SHP77 treated with DMSO at 0.1 percent for 48 hours (cell line): ENCODE data around the gene TENM4.

Source experiments
- DNase-seq: peaks from one replicate; lab custom pipeline; 2025; lab: John Stamatoyannopoulos, UW

The TENM4 gene

GRCh38 chr11:79342686-79343085 is 98.1 kb downstream of the TENM4 start:
- no peak for DNase-seq

- no peak for DNase-seq
These were observed 98.6 kb downstream of the TENM4 start for GRCh38 chr11:79342236-79342635.

GRCh38 chr11:79340535-79340934 is 100.3 kb downstream of the TENM4 start:
- no peak for DNase-seq

DNA sequence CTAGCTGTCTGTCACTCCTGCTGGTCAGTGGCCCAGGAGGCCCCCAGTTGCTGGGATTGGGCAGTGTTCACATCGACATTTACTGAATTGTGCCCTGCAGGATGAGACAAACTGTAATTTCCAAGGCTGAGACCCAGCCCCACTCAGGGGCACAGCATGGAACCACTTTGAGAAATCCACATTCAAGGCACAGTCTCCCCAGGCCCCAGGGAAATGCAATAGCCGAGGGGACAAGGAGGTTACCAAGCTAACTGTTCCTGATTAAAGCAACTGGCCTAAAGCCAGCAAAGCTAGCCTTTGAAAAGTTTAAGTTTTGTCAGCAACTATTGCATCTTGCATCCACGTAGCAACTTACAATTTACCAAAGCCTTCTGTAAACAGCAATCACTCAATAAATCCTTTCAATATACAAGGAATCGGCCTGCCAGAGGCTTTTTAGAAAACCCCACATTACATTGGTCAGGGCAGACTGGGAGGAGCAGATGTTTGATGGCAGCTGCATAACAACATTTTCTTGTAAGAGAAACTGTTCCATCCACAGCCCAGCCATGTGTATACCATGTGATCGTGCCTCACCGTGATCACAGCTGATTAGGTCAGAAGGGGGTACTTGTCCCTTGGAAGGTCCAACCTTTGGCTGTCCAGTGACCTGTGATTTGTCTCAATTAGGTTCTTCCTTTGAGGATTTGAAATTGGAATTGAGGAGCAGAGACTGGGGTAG is 103.9 kb downstream of the TENM4 start:
- no peak for DNase-seq

- no peak for DNase-seq
These were observed 105.1 kb downstream of the TENM4 start for GRCh38 chr11:79335681-79336080.

DNA sequence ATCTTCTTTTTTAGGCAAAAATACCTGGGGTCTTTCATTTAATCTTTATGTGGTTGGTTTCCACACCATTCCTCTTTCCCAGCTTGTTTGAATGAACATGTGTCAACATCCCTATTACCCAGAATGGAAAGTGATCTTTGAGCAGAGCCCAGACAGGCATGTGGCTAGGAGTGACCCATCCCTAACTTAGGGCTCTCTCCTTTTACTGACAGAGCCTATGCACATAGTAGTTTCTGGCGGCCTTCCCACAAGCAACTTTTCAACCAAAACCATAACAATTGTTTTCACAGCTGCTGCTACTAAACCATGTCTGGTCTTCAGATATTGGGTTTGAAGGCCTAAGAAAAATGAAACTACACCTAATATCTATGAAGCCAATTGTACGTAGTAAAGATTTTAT is 107.5 kb downstream of the TENM4 start:
- no peak for DNase-seq

GRCh38 chr11:79332017-79332416 is 108.8 kb downstream of the TENM4 start:
- DNase-seq, result no peak

DNA sequence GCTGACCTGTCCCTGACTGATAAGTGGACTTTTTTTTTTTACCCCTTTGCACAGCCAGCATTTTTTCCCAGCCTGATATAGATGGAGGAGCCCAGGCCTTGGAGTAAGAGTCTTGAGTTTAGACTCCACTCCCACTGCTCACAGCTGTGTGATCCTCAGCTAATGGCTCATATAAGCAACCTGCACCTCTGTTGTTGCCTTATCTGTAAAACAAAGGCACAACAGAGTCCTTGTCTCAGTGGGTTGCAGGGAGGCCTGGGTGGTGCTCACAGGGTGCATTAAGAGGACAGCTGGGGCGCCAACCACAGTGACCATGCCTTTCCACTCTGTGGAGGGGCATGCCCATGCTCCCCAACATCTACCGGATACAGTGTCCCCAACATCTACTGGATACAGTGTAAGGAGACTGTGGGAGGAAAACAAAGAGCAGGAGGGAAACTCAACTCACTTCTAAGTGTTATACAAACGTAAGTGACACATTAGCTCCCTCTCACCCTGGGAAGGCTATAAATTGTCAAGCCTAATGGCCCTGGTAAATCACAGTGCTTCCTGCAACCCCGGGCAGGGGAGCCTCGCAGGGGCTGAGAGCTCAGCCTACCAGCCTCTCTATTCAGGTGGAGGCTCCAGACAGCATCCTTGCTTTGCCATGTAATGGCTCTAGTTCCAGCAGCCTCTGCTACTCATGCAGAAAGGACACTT is 109.5 kb downstream of the TENM4 start:
- no peak for DNase-seq

GRCh38 chr11:79330651-79331050 is 110.2 kb downstream of the TENM4 start:
- DNase-seq, result no peak

GRCh38 chr11:79329561-79329960 is 111.3 kb downstream of the TENM4 start:
- no peak for DNase-seq

DNA sequence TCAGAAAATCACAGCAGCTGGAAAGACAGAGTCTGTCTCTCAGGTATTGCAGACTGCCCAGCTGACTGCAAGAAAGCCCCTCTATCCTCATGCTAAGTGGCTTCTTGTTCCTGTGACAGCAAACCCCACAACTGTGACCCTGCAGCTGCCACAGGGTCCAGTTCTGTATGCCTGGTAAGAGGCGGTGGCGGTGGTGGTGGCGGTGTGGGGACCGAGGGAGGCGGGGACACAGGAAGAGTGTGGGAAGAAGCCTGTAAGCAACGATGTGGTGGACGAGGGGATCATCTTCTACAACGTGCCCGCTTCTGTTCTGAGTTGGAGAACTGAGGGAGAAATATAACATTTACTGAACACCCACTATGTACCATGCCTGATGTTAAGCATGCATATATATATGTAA is 112.4 kb downstream of the TENM4 start:
- DNase-seq, result no peak

DNA sequence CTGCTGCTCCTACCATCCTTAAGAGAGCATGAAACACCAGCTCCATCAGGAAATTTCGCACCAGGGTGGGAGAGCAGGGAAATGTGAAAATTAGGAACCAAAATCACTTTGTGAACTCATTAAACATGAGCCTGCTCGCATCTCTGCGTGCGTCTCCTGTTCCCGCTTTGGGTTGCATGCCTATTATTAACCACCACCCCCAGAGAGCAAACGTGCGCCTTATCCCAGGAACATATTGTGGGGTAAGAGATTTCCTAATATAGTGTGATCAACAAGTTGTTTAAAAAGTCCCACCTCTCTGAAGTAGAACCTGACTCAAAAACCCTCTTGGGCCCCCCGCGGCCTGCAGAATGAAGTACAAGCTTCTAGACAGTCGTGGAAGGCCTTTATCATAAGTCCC is 115.0 kb downstream of the TENM4 start:
- no peak for DNase-seq

DNA sequence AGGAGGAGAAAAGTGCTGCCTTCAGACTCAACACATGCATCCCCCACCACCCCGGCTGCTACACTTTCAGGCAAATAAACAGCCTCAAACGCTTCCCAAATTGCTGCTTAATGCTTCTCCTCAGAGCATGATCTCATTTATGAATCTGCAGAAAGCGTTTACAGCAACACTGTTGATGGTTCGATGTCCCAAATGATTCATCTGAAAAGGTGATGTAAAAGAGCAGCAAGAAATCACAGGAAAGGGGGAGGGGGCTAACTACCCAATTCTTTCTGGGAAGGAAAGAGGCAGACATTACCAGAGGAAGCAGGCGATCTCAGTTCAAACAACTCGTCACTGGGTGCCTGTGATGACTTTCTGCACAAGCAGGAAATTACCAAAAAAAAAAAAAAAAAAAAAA is 119.6 kb downstream of the TENM4 start:
- no peak for DNase-seq

DNA sequence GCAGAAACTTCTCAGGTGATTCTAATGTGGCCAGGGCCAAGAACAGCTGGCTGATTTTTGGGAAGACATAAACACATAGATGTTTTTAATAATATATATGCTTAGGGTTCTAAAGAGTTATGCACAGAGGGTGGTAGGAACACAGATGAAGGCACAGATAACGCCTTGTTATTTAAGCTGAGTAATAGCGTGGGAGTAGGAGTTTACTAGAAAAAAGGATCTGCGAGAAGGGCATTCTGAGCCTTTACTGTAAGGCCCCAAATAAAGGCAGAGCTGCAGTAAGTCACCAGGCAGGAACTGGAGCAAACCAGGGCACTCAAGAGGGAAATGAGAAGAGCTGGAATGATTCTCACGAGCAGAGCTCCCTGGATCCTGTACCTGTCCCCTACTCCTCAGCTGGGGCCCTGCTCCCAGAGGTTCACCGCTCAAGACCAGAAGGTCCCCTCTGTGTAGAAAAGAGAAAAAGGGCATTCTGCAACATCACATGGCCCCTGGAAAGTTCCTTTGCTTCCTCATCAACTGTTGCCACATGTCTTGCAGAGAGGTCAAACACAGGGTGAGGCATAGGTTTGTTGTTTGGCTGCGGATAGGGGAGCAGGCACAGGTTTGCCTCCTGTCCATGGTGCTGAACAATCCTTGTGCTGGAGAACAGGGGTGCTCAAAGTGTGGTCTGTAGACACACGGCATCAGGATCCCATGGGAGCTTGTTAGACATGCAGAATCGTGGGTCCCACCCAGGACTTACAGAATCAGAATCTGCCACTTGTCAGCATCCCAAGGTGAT is 125.7 kb downstream of the TENM4 start:
- no peak for DNase-seq

GRCh38 chr11:79313530-79313913 is 127.3 kb downstream of the TENM4 start:
- no peak for DNase-seq

DNA sequence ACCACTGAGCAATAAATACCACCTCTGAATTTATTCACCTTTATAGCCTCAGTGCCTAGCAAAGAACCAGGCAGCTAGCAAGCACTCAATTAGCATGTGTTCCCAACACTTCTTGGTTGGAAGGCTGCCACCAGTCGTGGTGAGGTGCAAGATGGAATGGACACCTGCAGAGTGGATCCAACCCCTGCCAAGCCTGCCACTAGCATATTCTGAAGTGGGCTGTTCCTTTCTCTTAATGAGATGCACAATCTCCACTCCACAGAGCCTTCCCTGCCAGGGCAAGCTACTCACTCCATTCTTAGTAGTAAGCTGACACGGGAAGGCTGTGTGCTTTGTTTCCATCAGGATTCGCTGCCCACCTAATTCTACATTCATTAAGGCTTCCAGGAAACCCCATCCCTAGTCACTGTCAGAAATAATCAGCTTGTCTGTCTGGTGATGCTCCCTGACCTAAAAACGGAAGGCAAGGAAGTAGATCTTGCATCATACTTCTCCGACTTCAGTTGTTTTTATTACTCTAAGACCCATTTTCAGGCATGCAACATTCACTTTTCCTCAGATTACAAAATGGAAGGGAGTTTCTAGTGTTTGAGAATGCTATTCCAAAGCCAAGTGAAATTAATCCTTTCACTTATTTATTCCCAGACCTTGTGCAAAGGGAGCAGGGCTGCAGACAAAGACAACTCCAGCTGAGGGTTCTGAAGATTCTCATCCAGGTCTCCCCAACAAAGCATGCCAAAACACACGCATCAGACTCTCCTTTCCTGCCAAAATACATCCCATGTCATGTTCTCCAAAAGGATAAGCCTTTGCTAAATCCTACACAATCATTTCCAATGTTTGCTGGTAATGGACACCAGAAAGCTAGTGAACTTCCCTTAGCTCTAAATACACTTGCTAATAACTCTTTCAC is 128.0 kb downstream of the TENM4 start:
- no peak for DNase-seq

DNA sequence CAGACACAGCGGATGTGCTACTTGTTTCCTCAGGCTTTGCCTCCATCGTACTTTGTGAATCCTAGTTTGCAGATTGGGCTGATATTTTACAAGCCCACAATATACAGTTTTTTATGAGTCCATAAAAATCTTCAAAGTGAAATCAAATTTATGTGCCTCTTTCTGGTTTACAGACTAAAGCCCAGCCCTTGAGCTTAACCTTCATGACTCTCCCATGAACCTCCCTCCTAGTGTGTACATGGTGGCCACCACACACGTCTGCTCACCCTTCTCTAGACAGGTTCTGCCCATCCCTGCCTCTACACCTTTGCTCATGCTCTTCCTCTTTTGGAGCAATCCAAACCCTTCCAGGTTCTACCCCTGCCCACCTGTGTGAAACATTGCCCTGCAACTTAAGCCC is 129.4 kb downstream of the TENM4 start:
- DNase-seq, result no peak

- no peak for DNase-seq
These were observed 131.4 kb downstream of the TENM4 start for GRCh38 chr11:79309407-79309806.

DNA sequence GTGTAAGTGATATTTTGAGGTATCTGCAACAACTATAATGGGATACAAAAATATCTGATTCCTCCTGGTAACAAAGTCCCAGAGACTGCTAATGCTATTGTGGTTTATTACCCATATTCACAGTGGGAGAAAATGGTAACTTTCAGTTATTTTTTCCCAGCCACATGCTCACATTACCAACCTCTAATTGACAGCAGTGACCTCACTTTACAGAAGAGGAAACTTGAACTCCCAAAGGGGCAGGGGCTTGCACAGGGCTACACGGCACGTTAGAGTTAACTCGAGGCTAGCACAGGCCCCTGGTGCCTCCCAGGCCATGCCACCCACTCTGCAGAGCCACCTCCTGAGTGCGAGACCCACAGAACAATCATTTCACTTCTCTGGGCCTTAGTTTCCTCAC is 132.4 kb downstream of the TENM4 start:
- DNase-seq, result no peak

DNA sequence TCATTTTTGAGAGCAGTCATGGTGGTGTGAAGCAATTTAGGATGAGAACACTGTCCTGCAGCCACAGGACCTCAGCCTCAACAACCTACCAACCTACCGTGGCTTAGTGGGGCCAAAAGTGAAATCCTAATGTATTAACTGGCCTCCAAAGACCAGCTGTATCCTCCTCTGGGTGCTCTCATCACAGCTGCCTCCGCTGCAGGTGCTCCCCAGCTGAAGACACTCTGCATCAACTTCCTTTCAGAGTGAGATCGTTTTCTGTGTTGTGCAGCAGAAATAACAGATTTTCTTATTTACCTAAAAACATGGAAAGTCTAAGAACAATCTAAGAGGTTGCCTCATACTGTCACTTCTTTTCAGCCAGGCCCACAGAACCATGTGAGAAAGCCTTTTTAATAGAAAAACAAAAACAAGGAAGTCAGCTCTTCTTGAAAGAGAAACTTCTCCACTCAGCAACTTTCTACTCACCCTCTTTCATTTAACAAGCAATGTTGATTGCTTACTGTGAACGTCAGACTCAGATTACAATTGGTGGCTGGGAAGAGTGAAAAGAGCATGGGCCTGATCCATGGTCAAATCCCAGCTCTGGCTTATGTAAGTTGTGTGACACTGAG is 136.1 kb downstream of the TENM4 start:
- DNase-seq, result no peak

DNA sequence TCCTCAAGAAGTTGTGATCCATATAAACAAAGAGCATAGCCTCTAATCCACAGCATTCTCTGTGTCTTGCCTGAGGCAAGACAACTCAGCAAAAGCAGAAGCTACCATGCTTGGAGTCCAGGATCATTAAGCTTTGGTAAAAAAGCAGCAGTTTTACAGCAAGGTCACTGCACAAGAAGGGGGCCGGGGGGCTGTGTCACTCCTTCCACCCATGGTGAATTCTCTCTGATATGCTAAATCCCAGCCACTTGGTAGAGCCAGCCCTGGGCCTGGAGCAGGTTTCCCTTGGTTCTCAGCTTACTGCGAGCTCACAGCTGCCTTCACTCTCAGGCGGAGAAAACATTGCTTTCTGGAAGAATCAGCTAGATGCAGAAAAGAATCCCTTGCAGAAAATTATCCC is 144.7 kb downstream of the TENM4 start:
- DNase-seq, result no peak
